NCI-H345 treated with DMSO at 0.1 percent for 48 hours (cell line): ENCODE data around the gene ANO1.
"Not testable (repeated sequence)": the region's sequence is repeated elsewhere in the genome, so short reads cannot be mapped to it uniquely, and the experiment has no call there.

Source experiments
- DNase-seq: peaks from one replicate; lab custom pipeline; 2025; ENCODE audit not compliant: unreplicated experiment; lab: John Stamatoyannopoulos, UW

The ANO1 gene

DNA sequence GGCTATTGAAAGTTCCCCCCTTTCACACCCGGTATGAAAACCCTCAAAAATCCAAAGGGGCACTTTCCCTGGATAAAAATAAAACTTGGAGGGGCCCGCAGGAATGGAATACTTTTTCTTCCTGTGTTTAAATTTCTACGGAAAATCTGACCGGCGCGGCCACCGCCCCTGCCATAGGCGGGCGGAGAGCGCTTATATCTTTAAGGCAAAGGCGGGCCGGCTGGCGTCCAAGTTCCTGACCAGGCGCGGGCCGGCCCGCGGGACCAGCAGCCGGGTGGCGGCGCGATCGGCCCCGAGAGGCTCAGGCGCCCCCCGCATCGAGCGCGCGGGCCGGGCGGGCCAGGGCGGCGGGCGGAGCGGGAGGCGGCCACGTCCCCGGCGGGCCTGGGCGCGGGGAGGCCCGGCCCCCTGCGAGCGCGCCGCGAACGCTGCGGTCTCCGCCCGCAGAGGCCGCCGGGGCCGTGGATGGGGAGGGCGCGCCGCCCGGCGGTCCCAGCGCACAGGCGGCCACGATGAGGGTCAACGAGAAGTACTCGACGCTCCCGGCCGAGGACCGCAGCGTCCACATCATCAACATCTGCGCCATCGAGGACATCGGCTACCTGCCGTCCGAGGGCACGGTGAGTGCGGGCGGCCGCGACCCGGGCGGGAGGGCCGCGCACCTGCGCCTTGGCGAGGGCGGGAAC, at the start of gene ANO1:
Gene ANO1 (plus strand): TSS at position 223 of the 686 bp plus-strand sequence. CDS start 290 bp downstream, at position 513.
- no peak for DNase-seq

DNA sequence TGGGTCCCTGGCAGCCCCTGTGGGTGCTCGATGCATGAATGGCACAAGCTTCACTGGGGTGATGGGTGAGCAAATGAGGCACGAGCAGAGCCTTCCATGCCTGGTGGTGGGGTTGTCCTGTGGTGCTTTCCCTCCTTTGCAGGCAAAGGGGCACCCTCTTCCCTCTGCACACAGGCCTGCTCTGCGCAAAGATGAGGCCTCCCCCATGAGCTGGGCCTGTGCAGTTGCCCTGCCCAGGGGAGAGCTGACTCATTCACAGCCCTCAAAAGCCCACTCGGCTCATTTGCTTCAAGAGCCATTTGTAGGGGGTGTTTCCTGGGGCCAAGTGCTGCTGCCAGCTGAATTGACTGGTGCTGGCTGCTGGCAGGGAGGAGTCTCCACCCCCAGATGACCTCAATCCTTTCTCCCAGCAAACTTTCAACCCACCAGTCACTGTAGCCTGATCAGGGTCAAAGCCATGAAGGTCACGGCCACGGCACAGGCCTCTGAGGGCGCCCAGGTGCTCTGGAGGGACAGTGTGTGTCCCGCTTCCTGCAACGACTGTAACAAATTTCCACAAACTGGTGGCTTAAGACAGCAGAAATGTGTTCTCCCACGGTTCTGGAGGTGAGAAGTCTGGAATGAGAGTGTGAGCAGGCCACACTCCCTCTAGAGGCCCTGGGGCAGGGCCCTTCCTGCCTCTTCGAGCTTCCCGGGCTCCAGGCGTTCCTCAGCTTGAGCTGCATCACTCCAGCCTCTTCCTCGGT, 48.8 kb upstream of the ANO1 start:
- DNase-seq = peak; percentile 54

DNA sequence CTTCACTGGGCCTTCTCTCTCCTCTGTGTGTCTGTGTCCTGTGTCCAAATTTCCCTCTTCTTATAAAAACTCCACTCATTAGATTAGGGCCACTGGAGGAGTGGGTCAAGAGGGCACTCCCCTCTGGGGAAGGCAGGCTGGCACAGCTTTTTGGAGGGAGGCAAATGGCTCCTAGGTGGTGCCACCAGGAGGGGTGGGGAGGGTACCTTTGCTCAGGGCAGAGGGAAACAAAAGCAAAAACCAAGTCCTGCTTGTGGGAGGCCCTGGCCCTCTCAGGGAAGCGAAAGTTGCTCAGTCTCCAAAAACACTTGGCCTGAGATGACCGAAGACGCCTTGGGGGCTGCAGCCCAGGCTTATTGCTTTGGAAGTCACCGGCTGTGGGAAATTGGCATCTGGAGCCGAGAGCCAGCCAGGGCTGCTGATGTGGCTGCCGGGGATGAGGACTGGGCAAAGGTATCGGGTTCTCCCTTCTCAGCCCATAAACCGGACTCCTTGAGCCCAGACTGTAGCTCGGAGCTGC, 48.2 kb upstream of the ANO1 start:
- no peak for DNase-seq

DNA sequence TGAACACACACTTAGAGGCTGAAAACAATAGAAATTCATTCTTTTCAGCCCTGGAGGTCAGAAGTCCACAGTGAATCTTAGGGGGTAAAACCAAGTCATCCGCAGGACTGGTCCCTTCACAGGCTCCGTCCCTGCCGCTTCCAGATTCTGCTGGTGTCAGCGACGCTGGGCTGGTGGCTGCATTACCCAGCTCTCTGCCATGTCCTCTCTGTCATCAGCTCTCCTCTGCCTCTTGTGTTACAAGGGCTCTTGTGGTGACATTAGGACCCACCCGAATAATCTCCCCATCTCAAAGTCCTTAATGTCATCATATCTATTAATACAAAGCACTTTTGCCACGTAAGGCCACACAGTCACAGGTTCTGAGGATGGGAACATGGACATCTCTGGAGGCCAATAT, 47.7 kb upstream of the ANO1 start:
- no peak for DNase-seq

DNA sequence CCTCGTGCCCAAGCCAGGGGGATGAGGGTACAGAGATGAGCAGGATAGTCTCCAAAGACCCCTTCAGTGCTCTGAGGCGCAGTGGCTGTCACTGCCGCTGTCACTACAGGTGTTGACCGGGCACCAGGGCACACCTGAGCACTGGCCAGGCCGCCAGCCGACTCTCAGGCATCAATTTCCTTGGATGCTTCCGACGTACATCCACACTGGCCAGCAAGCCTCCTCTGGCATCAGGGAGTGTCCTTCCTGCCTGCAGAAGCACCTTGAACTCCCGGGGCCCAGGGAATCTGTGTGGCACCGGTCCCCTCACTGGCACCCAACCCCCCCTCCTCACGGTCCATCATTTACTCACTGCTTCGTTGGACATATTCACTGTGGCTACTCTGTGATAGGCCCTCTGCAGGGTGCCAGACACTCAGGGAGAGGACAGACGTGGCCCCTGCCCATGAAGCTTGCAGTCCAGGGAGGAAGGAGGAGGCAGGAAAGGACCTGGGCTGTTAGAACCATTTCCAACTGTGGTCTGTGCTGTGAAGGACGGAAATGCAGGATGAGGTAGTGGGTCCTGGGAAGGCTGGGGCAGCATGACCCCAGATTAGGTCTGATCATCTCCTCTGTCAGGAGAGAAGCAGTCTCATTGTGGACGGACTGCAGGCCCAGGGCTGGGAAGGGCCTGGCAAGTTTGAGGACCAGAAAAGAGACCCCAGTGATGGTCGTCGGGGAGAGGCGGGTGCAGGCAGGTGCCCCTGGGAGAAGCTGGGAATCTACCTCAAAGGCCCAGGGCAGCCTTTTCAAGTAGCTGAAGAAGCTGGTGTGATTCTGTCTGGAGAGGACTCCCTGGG, 46.3 kb upstream of the ANO1 start:
- no peak for DNase-seq

DNA sequence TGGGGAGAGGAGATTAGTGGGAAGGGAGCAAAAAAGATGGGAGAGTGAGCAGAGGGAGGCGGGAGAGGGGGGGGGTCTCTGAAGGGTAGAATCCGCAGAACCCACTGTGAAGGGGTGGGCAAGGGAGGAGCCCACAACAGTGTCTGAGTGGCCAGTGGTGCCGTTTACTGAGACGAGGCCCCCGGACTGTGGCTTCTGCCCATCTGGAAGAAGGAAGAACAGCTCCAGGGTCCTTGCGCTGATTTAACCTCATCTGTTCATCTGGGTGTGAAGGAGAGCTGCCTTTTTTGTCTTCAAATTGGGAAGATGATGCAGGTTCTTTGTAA, 45.7 kb upstream of the ANO1 start:
- DNase-seq = no peak

DNA sequence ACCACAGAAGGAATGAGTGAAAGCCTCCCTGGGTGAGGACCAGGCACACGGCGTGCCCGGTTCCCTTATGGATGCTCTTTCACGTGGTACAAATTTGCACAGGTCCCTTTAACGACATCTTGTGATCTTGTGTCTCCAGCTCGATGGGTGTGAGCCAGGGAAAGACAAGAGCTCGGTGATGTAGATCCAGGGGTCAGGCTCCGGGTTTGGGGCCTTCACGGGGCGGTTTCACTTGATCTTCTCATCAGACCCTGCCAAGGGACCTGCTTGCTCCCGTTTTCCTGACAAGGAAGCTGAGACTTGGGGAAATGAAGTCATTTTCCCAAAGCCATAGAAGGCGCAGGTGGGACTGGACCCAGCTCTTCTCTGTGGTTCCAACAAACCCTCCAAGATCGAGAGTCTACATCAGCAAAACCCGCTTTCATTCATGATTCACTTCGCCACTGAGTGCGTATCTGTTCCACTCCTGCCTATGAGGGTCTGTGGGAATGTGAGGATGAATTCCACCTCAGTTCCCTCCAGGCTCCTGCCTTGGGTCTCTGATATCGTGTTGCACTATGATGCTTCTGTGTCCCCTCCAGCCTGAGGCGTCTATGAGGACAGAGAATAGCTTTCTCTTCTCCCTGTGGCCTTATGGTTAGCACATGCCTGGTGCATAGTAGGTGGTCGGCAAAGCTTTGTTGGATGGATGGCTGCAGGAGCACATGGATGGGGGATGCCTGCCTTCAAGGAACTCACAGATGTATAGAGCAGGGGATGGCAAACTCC, 45.0 kb upstream of the ANO1 start:
- DNase-seq = no peak

DNA sequence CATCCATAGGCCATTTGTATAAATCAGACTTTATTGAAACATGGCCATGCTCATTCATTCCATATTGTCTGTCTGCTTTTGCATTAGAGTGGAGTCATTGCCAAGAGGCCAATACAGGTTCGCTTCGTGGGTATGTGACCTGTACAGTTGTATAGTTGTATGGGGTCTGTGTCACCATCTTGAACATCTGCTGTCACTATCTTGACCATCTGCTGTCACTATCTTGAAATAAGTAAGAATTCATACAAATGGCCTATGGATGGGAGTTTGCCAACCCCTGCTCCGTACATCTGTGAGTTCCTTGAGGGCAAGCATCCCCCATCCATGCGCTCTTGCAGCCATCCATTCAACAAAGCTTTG, 44.4 kb upstream of the ANO1 start:
- no peak for DNase-seq

DNA sequence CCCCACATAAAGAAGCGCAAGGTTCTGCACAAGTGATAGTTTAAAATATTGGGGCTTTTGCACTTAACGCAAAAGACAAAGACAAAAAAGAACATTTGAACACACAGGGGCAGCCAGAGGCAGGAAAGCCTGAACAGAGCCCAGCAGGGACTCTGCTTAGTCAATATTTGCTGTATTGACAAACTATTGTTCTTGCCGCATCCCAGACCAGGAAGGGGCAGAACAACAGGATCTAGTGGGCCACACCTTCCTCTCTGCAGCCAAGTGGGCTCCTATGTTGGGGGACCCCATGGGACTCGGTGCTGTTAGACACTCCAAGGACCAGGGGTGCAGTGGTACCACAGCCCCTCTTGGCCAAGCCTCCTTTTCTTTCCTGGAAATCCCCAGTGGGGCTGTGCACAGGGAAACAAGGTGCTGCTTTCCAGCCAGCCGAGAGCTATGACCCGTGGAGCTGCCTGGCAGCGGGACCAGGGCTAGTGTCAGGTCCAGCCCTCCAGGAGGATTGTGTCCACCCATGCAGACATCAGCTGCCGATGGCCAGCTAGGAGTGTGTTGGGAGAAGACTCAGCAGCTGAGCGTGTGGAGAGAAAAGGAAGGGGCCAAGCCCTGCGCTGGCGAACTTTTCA, 43.3 kb upstream of the ANO1 start:
- DNase-seq = peak; percentile 89

DNA sequence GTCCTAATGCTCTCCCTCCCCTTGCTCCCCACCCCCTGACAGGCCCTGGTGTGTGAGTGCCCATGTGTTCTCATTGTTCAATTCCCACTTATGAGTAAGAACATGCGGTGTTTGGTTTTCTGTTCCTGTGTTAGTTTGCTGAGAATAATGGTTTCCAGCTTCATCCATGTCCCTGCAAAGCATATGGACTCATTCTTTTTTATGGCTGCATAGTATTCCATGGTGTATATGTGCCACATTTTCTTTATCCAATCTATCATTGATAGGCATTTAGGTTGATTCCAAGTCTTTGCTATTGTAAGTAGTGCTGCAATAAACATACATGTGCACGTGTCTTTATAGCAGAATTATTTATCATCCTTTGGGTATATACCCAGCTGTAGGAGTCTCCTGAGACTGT, 42.5 kb upstream of the ANO1 start:
- not testable (repeated sequence) for DNase-seq

DNA sequence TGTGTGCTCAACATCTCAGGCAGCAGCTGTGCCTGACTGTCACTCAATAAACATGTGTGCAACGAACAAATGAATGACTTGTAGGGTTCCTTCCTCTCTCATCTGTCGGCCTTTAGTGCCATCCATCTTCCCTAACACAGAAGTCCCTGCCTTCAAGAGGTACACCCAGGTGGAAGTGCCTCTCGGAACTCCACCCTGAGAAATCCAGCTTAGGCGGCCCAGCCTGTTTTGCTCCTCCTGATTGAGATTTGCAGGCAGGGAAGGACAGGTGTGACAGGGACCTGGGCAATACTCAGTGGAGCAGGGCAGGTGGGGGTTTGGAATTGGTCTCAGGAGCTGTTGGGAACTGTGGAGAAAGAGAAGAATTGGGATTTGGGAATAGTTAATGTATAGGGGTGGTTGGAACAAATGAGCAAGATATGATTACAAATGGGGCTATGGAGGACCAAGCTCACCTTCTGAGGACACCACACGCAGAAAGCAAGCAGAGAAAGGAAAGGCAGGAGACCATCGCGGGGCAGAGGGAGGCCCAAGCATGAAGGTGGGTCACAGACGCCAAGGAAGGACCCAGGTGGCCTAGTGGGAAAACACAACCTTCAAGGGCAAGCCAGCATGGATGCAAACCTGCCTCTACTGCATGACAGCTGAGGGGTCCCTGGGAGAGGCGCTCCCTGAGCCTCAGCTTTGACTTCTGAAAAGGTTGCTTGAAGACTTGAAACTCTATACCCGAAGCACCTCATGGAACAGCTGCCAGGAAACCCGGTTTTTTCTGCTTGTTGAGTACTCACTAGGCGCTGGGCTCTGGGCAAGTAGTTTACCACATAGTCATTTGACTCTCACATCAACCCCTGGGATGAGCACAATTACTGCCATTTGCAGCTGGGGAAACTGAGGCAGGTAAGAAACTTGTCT, 40.9 kb upstream of the ANO1 start:
- no peak for DNase-seq

DNA sequence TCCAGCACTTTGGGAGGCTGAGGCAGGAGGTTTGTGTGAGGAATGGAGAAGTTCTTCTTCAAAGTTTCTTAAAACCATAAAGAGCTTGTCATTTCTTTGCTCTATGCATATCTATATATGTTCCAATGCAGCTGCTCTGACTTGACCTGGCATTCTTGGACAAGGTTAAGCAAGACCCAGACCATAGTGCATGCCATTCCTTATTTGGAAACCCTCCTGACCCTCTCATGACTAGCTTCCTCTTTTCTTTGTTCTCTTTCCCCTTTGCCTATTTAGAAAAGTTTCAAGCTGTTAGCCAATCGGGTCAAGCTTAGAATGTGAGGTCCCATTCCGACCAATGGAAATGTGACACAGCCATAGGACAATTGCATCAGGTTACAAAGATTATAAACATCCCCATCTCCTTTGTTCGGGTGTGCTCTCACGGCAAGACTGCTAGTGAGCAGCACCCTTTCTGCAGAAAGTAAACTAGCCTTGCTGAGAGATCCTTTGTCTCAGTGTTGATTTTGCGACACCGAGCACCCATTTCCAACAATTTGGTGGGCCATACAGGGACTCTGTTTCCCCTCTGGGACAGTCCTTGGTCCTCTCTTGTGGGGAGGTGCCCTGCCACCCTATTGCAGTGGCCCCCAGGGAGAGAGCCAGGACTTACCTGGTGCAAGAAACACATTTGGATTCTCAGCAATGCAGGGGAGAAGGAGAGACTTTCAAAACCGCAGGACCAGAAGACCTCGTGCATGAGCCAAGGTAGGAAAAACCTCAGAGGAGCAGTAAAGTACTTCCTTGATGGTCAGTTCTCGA, 39.9 kb upstream of the ANO1 start:
- DNase-seq = no peak

DNA sequence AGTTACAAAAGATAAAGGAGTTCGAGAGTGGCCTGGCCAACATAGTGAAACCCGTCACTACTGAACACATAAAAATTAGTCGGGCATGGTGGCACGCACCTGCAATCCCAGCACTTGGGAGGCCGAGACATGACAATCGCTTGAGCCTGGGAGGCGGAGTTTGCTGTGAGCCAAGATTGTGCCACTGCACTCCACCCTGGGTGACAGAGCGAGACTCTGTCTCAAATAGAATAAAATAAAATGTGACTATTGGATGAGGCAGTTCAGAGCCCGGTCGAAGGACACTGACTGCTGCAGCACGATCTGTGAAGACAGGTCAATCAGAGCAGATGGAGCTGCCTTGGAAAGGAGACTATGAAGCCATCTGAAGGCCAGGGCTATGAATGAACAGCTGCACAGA, 37.7 kb upstream of the ANO1 start:
- no peak for DNase-seq

DNA sequence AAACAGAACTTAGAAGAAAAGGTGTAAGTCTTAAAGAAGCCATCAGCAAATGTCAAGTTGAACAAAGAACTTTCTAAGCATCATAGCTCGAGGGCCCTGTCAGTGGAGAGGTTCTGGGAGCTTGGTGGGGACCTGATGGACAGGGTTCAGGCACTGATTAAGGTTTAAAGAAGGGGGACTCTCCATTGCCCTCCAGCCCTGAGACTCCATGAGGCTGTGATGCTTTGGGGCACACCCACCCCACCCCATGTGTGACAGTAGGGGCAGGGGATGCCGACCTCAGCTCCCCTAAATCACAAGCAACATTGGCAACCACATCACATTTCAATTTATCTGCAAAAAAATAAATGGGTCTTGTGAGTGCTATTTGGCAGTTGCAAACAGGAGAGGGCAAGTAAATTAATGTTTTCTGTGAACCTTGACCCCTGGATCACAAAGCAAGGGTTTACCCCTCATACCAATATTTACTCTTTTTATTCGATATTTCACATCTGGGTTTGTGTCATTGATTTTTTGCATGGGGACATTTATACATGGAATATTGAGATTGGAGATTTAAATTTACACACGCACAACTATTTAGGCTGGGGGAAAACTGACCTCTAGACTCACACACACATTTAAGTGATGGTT, 37.1 kb upstream of the ANO1 start:
- DNase-seq = no peak

DNA sequence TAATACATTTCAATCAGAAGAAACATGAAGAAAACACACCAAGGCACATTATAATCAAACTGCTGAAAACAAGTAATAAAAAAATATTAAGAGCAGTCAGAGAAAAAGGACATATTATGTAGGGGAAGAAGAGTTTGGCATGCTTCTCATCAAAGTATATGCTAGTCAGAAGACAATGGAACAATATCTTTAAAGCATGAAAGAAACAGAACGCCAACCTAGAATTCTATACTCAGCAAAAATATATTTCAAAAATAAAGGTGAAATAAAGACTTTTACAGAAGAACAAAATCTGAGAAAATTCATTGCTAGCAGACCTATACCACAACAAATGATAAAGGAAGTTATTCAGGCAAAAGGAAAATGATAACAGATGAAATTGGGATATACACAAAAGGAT, 34.6 kb upstream of the ANO1 start:
- no peak for DNase-seq

DNA sequence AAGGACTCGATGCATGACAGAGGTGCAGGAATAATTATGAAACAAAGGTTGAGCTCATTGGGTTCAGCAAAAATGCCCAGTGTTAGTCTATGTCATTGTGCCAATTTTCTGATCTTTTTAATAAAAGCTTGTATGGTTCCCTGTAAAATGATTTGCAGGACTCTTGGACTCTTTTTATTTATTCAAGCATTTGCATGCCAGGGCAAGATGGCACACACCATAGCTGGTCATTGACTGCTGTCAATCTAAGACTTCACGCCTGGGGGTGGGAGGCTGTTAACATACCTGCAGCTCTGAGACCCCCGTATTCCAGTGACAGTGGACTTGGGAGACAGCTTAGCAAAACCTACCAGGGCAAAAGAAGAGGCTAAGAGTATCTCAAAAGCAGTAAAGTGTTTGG, 32.0 kb upstream of the ANO1 start:
- DNase-seq = no peak

DNA sequence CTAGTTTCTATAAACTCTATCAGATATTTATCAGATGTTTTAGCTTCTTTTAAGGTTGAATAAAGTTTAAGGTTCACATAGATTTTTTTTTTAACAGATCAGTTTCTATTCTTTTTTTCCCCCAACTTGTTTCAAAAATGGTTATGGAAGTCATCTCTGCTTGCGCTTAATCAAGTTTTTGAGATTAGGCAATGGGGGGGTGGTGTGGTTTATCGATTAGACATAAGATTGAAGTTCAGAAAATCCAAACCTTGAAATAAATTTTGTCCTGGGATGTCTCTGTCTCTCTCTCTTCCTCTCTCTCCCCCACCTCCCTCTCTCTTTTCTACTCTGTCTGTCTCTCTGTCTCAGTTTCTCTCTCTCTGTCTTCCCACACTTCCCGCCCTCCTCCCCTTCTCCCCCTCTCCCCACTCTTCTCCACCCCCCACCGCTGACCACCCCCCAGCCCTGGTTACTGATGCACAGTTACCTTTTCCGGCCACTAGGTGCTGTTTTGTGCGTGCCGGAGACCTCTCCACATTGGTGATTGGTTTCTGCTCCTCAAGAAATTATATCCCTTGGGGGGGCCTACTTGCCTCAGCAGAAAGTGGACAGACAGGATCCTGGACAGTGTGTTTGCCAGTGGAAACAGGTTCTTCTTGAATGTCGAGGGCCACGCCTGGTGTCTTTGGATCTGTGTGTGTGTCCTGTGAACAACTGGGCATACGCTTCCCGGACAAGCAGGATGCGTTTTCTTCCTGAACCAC, 29.7 kb upstream of the ANO1 start:
- no peak for DNase-seq

DNA sequence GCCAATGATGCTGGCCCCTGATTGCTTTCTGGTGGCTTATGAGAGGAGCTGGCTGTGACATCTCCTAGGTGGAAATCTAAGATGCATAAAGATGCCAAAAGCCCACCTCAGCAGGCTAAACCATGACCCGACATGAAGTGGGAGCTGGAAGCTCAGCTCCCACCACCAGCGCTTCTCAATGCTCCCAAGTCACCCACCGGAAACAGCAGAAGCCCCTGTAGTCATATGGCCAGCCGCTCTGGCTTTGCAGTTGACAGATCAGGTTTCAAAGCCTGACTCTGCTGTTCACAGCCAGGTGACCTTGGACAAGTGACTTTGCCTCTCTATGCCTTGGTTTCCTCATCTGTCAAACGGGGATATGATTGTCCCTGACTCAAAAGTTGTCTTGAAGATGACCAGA, 29.1 kb upstream of the ANO1 start:
- no peak for DNase-seq
